IMR-90 (cell line): ENCODE results near the gene SELENOH.

Experiments
- BHLHE40 ChIP-seq: fragments of 150-350 bp; IDR thresholded peaks from 2 replicates; pipeline ENCODE4 v1.6.1; 2016; ENCODE audit warnings: mild to moderate bottlenecking, low read depth, low read length
- CEBPB ChIP-seq: IDR thresholded peaks from 2 replicates; pipeline ENCODE4 v1.6.1; 2012; ENCODE audit warnings: low read depth, low read length, improper control_type of control experiment
- CHD1 ChIP-seq: IDR thresholded peaks from 2 replicates; pipeline ENCODE4 v1.6.1; 2012; ENCODE audit warnings: low read depth, low read length, improper control_type of control experiment
- MAFK ChIP-seq: IDR thresholded peaks from 2 replicates; pipeline ENCODE4 v1.6.1; 2012; ENCODE audit warnings: low read depth, low read length, improper control_type of control experiment
- MXI1 ChIP-seq: IDR thresholded peaks from 2 replicates; pipeline ENCODE4 v1.6.1; 2012; ENCODE audit warnings: low read depth, mild to moderate bottlenecking, low read length, moderate library complexity, borderline replicate concordance
- NFE2L2 ChIP-seq: fragments of 150-350 bp; IDR thresholded peaks from 2 replicates; pipeline ENCODE4 v1.6.1; 2016; ENCODE audit warnings: low read depth, mild to moderate bottlenecking, low read length
- POLR2A ChIP-seq: IDR thresholded peaks from 2 replicates; pipeline ENCODE4 v1.6.1; 2012; ENCODE audit warnings: mild to moderate bottlenecking, low read depth, low read length
- RAD21 ChIP-seq: IDR thresholded peaks from 2 replicates; pipeline ENCODE4 v1.6.1; 2012; ENCODE audit warnings: low read length, improper control_type of control experiment
- RCOR1 ChIP-seq: IDR thresholded peaks from 2 replicates; pipeline ENCODE4 v1.6.1; 2012; ENCODE audit warnings: mild to moderate bottlenecking, low read length, improper control_type of control experiment; ENCODE audit not compliant: insufficient replicate concordance
- RFX5 ChIP-seq: IDR thresholded peaks from 2 replicates; pipeline ENCODE4 v1.8.0; 2012; ENCODE audit warnings: low read depth, mild to moderate bottlenecking, low read length, moderate library complexity
- SMC3 ChIP-seq: fragments of 150-350 bp; IDR thresholded peaks from 2 replicates; pipeline ENCODE4 v1.6.1; 2016; ENCODE audit warnings: low read depth, mild to moderate bottlenecking, antibody characterized with exemption, low read length, moderate library complexity
- TF ChIP-seq, protein P1 (sequence below): conservative IDR thresholded peaks from 2 replicates; pipeline ENCODE4 v1.5.1; 2012; ENCODE audit warnings: mild to moderate bottlenecking, low read depth, low read length, improper control_type of control experiment
- TF ChIP-seq, protein P2 (sequence below): fragments of 150-350 bp; IDR thresholded peaks from 2 replicates; pipeline ENCODE4 v1.6.1; 2017; ENCODE audit warnings: mild to moderate bottlenecking, antibody characterized with exemption, low read length, low read depth
- TF ChIP-seq, protein P3 (sequence below): fragments of 150-350 bp; IDR thresholded peaks from 2 replicates; pipeline ENCODE4 v1.6.1; 2016; ENCODE audit warnings: low read depth, mild to moderate bottlenecking, low read length, moderate library complexity, borderline replicate concordance

DNA sequence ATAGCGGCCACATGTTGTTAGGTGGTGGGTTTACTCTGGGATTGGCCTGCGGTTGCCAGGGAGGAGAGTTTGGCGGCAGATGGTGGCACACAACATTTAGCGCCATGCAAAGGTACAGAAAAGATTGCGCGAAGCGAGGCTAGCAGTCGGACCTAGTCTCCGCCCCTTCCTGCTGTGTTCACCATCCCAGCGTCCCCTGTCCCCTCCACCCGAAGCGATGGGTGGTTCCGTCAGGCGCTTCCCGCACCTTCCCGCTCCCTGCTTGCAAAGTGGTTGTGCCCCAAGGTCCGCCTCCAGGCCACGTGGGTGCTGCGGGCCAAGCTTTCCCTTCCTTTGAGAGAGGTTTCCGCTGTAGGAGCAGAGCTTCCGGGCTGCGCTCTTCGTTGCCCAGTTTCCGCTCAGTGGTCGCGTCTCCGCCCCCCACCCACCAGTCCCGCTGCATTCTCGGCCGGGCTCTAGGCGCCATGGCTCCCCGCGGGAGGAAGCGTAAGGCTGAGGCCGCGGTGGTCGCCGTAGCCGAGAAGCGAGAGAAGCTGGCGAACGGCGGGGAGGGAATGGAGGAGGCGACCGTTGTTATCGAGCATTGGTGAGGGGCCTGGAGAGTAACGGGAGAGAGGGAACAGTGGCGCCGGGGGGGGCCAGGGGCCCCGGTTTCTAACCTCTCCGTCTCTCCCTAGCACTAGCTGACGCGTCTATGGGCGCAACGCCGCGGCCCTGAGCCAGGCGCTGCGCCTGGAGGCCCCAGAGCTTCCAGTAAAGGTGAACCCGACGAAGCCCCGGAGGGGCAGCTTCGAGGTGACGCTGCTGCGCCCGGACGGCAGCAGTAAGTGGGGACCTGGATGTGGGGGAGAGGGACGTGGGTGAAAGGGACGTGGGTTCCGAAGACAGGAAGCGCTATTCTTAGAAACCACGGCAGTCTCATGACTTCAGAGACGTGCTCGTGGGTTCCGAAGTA is at the start of gene SELENOH:
- TF ChIP-seq, protein P1, sequence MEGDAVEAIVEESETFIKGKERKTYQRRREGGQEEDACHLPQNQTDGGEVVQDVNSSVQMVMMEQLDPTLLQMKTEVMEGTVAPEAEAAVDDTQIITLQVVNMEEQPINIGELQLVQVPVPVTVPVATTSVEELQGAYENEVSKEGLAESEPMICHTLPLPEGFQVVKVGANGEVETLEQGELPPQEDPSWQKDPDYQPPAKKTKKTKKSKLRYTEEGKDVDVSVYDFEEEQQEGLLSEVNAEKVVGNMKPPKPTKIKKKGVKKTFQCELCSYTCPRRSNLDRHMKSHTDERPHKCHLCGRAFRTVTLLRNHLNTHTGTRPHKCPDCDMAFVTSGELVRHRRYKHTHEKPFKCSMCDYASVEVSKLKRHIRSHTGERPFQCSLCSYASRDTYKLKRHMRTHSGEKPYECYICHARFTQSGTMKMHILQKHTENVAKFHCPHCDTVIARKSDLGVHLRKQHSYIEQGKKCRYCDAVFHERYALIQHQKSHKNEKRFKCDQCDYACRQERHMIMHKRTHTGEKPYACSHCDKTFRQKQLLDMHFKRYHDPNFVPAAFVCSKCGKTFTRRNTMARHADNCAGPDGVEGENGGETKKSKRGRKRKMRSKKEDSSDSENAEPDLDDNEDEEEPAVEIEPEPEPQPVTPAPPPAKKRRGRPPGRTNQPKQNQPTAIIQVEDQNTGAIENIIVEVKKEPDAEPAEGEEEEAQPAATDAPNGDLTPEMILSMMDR, result no peak
- TF ChIP-seq MXI1 (peak; percentile 97), MAFK (no peak), POLR2A (peak; percentile 88), SMC3 (peak; percentile 29), CEBPB (peak; percentile 20; the same call in 1 of the 2 replicates), RFX5 (peak; percentile 95), RAD21 (no peak; the same call in 1 of the 2 replicates), BHLHE40 (peak; percentile 93), RCOR1 (no peak), NFE2L2 (no peak), CHD1 (peak; percentile 98)
- TF ChIP-seq, protein P2, sequence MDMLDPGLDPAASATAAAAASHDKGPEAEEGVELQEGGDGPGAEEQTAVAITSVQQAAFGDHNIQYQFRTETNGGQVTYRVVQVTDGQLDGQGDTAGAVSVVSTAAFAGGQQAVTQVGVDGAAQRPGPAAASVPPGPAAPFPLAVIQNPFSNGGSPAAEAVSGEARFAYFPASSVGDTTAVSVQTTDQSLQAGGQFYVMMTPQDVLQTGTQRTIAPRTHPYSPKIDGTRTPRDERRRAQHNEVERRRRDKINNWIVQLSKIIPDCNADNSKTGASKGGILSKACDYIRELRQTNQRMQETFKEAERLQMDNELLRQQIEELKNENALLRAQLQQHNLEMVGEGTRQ, result peak; percentile 95
- TF ChIP-seq, protein P3, sequence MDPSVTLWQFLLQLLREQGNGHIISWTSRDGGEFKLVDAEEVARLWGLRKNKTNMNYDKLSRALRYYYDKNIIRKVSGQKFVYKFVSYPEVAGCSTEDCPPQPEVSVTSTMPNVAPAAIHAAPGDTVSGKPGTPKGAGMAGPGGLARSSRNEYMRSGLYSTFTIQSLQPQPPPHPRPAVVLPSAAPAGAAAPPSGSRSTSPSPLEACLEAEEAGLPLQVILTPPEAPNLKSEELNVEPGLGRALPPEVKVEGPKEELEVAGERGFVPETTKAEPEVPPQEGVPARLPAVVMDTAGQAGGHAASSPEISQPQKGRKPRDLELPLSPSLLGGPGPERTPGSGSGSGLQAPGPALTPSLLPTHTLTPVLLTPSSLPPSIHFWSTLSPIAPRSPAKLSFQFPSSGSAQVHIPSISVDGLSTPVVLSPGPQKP, result no peak
